Fibroblast of skin of abdomen (primary cell): ENCODE data around the gene PATZ1.
"Not testable (repeated sequence)": the region's sequence is repeated elsewhere in the genome, so short reads cannot be mapped to it uniquely, and the experiment has no call there.

Source experiments
- DNase-seq: peaks from one replicate; pipeline ENCODE4 v3.0.0-alpha.2; 2013

The PATZ1 gene

GRCh38 chr22:31343235-31344191 lies 2.6 kb downstream of the PATZ1 start:
- peak; percentile 21 for DNase-seq

GRCh38 chr22:31342389-31343140 lies 3.6 kb downstream of the PATZ1 start:
- DNase-seq, result peak; percentile 4

GRCh38 chr22:31341386-31342088 lies 4.6 kb downstream of the PATZ1 start:
- DNase-seq, result no peak

GRCh38 chr22:31340765-31341247 lies 5.3 kb downstream of the PATZ1 start:
- no peak for DNase-seq

- no peak for DNase-seq
Observed at GRCh38 chr22:31340360-31340759, 5.8 kb downstream of the PATZ1 start.

GRCh38 chr22:31339148-31339832 lies 6.9 kb downstream of the PATZ1 start:
- no peak for DNase-seq

GRCh38 chr22:31337178-31337577 lies 9.0 kb downstream of the PATZ1 start:
- DNase-seq, result no peak

GRCh38 chr22:31334329-31334728 lies 11.8 kb downstream of the PATZ1 start:
- no peak for DNase-seq

- no peak for DNase-seq
Observed at GRCh38 chr22:31333641-31334040, 12.5 kb downstream of the PATZ1 start.

GRCh38 chr22:31332886-31333285 lies 13.3 kb downstream of the PATZ1 start:
- DNase-seq, result no peak

- no peak for DNase-seq
Observed at GRCh38 chr22:31332010-31332409, 14.1 kb downstream of the PATZ1 start.

GRCh38 chr22:31329453-31330215 lies 16.5 kb downstream of the PATZ1 start:
- no peak for DNase-seq

- DNase-seq, result no peak
Observed at GRCh38 chr22:31329029-31329428, 17.1 kb downstream of the PATZ1 start.

- DNase-seq, result no peak
Observed at GRCh38 chr22:31328544-31328960, 17.6 kb downstream of the PATZ1 start.

GRCh38 chr22:31327806-31328543 lies 18.2 kb downstream of the PATZ1 start:
- no peak for DNase-seq

- no peak for DNase-seq
Observed at GRCh38 chr22:31326877-31327276, 19.3 kb downstream of the PATZ1 start.

- DNase-seq, result no peak
Observed at GRCh38 chr22:31323578-31324550, 22.3 kb downstream of the PATZ1 start.

- DNase-seq, result no peak
Observed at GRCh38 chr22:31321421-31321820, 24.7 kb downstream of the PATZ1 start.

GRCh38 chr22:31314220-31314619 lies 31.9 kb downstream of the PATZ1 start:
- not testable (repeated sequence) for DNase-seq
